Loucy (cell line): ENCODE results near the gene GKN2.

ENCODE experiments used
- H2AFZ ChIP-seq: fragments of 200-600 bp; sonication (generic); 2 replicates; pipeline ENCODE4 v1.6.0; 2016; ENCODE audit warnings: antibody characterized with exemption, mild to moderate bottlenecking, low read length, moderate library complexity
- H3F3A ChIP-seq: fragments of 200-600 bp; 2 replicates; pipeline ENCODE4 v1.6.0; 2016; ENCODE audit warnings: antibody characterized with exemption, low read depth, mild to moderate bottlenecking
- H3K27me3 ChIP-seq: fragments of 200-600 bp; sonication (generic); 2 replicates; pipeline ENCODE4 v1.6.1; 2014; ENCODE audit warnings: low read length, mild to moderate bottlenecking; ENCODE audit not compliant: insufficient read depth, poor library complexity, severe bottlenecking
- H3K36me3 ChIP-seq: fragments of 200-600 bp; sonication (generic); 2 replicates; pipeline ENCODE4 v1.6.1; 2016; ENCODE audit warnings: low read length; ENCODE audit not compliant: insufficient read depth
- H3K4me1 ChIP-seq: fragments of 200-600 bp; sonication (generic); 2 replicates; pipeline ENCODE4 v1.5.1; 2014; ENCODE audit warnings: low read length, mild to moderate bottlenecking; ENCODE audit not compliant: insufficient read depth, poor library complexity, severe bottlenecking
- H3K4me2 ChIP-seq: fragments of 200-600 bp; sonication (generic); 2 replicates; pipeline ENCODE4 v1.6.0; 2014; ENCODE audit warnings: antibody characterized with exemption, low read length, low read depth, mild to moderate bottlenecking; ENCODE audit not compliant: poor library complexity, severe bottlenecking
- H3K4me3 ChIP-seq: fragments of 200-600 bp; sonication (generic); 2 replicates; pipeline ENCODE4 v1.5.1; 2014; ENCODE audit warnings: low read length, mild to moderate bottlenecking, mixed read lengths; ENCODE audit not compliant: poor library complexity, severe bottlenecking
- H3K79me2 ChIP-seq: fragments of 200-600 bp; sonication (generic); 2 replicates; pipeline ENCODE4 v1.6.1; 2014; ENCODE audit warnings: low read length; ENCODE audit not compliant: insufficient read depth
- H3K9ac ChIP-seq: fragments of 200-600 bp; sonication (generic); 2 replicates; pipeline ENCODE4 v1.6.0; 2014; ENCODE audit warnings: mild to moderate bottlenecking, low read depth, low read length, moderate library complexity; ENCODE audit not compliant: poor library complexity, severe bottlenecking
- H3K9me2 ChIP-seq: fragments of 200-600 bp; sonication (generic); replicated peaks from 2 replicates; pipeline ENCODE4 v1.6.1; 2016; ENCODE audit warnings: low read depth, low read length, mixed read lengths
- H3K9me3 ChIP-seq: fragments of 200-600 bp; sonication (generic); 2 replicates; pipeline ENCODE4 v1.6.1; 2014; ENCODE audit warnings: mild to moderate bottlenecking, antibody characterized with exemption, low read length, low read depth; ENCODE audit not compliant: insufficient read depth
- H4K20me1 ChIP-seq: fragments of 200-600 bp; sonication (generic); 2 replicates; pipeline ENCODE4 v1.6.0; 2014; ENCODE audit warnings: antibody characterized with exemption, low read length, mild to moderate bottlenecking; ENCODE audit not compliant: insufficient read depth, poor library complexity, severe bottlenecking
- EZH2phosphoT487 ChIP-seq: fragments of 200-600 bp; IDR thresholded peaks from 2 replicates; pipeline ENCODE4 v1.6.1; 2018; ENCODE audit warnings: antibody characterized with exemption, mild to moderate bottlenecking, moderate library complexity, borderline replicate concordance
- TF ChIP-seq, protein P1 (sequence below): fragments of 200-600 bp; sonication (generic); conservative IDR thresholded peaks from 2 replicates; pipeline ENCODE4 v1.5.1; 2014; ENCODE audit warnings: mild to moderate bottlenecking, antibody characterized with exemption, low read length

GKN2 gene

DNA sequence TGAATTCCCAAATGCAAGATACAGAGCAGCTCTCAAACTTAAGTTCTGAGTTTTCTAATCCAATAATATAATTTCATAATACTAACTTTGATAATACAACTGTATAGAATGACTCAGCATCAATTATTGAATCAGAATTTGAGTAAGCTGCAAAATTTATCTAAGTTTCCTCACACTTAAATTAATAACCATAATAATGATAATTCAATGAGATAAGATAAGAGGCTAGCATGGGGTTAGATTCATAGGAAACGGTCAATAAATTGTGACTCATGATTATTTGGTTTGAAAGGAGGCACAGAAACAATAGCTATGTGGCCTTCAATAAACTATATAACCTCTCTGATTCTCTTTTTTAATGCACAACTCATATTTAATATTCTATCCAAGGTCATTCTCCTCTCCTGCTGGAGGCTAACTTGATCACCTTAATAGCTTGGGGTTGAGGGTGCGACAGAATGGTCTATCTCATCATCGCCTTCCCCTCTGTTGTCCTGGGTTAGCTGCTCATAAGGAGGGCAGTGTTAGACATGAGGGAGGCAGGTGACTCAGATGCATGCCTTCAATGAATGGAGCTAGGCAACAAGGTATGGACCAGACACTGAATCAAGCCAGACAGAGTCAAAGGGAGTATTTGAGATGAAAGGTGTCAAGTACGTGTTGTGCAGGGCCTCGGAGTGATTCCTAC lies 45.3 kb downstream of the GKN2 start:
- TF ChIP-seq, protein P1, sequence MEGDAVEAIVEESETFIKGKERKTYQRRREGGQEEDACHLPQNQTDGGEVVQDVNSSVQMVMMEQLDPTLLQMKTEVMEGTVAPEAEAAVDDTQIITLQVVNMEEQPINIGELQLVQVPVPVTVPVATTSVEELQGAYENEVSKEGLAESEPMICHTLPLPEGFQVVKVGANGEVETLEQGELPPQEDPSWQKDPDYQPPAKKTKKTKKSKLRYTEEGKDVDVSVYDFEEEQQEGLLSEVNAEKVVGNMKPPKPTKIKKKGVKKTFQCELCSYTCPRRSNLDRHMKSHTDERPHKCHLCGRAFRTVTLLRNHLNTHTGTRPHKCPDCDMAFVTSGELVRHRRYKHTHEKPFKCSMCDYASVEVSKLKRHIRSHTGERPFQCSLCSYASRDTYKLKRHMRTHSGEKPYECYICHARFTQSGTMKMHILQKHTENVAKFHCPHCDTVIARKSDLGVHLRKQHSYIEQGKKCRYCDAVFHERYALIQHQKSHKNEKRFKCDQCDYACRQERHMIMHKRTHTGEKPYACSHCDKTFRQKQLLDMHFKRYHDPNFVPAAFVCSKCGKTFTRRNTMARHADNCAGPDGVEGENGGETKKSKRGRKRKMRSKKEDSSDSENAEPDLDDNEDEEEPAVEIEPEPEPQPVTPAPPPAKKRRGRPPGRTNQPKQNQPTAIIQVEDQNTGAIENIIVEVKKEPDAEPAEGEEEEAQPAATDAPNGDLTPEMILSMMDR = no peak
- TF ChIP-seq EZH2phosphoT487 = no peak
- peaks cover 4% of the 10 kb centered on the region; the same call in 1 of the 2 replicates for H3F3A ChIP-seq
- H3K9ac ChIP-seq = peak overlapping the region; percentile 73
- no peaks in the 10 kb centered on the region for H3K79me2 ChIP-seq
- peak overlapping the region; percentile 63 for H3K4me2 ChIP-seq
- no peaks in the 10 kb centered on the region for H3K27me3 ChIP-seq
- H4K20me1 ChIP-seq = no peaks in the 10 kb centered on the region
- H3K36me3 ChIP-seq = no peaks in the 10 kb centered on the region
- H3K4me3 ChIP-seq = no peak overlapping the region
- H3K9me3 ChIP-seq = no peaks in the 10 kb centered on the region
- H2AFZ ChIP-seq = no peak overlapping the region; the same call in 1 of the 2 replicates
- peaks cover 51% of the 10 kb centered on the region for H3K4me1 ChIP-seq
- no peaks in the 10 kb centered on the region for H3K9me2 ChIP-seq

GRCh38 chr2:68906716-68907115 lies 46.0 kb downstream of the GKN2 start:
- Histone ChIP-seq H3K27me3 (no peaks in the 10 kb centered on the region), H4K20me1 (no peaks in the 10 kb centered on the region), H3K79me2 (no peaks in the 10 kb centered on the region), H3K9me3 (peaks cover 2% of the 10 kb centered on the region; the same call in 1 of the 2 replicates), H3K4me1 (peaks cover 44% of the 10 kb centered on the region), H3K9me2 (no peaks in the 10 kb centered on the region), H2AFZ (peak overlapping the region; percentile 79), H3K4me3 (no peak overlapping the region), H3K9ac (no peak overlapping the region), H3F3A (peaks cover 4% of the 10 kb centered on the region; the same call in 1 of the 2 replicates), H3K36me3 (no peaks in the 10 kb centered on the region), H3K4me2 (no peak overlapping the region)
- TF ChIP-seq, protein P1 = no peak

- peaks cover 8% of the 10 kb centered on the region; the same call in 1 of the 2 replicates for H3K9me3 ChIP-seq
Measured at GRCh38 chr2:68905116-68905515, 47.6 kb downstream of the GKN2 start.

More at GRCh38 chr2:68905116-68905515, 47.6 kb downstream of the GKN2 start:
- H3K9me2 ChIP-seq = no peaks in the 10 kb centered on the region
- peaks cover 4% of the 10 kb centered on the region; the same call in 1 of the 2 replicates for H3F3A ChIP-seq
- no peaks in the 10 kb centered on the region for H3K79me2 ChIP-seq
- H3K4me2 ChIP-seq = no peak overlapping the region
- no peaks in the 10 kb centered on the region for H3K36me3 ChIP-seq
- H4K20me1 ChIP-seq = no peaks in the 10 kb centered on the region
- no peaks in the 10 kb centered on the region for H3K27me3 ChIP-seq
- TF ChIP-seq, protein P1 = no peak
- no peak for TF ChIP-seq EZH2phosphoT487
- peaks cover 29% of the 10 kb centered on the region for H3K4me1 ChIP-seq
- no peak overlapping the region for H3K9ac ChIP-seq
- no peak overlapping the region for H2AFZ ChIP-seq
- no peak overlapping the region for H3K4me3 ChIP-seq
